Uterus (tissue), 2 donors: ENCODE results near the gene POLA1.

Source experiments
- CTCF ChIP-seq, 4 experiments: fragments of 200-600 bp in 2 of 4; fragments of 450-650 bp in 2 of 4; sonication (generic) in 2 of 4; IDR thresholded peaks; one replicate each; pipeline ENCODE4 v1.5.1; 2016 to 2019; ENCODE audit warnings: antibody characterized with exemption in 4 of 4, mild to moderate bottlenecking in 2 of 4, moderate library complexity in 1 of 4
- POLR2A ChIP-seq, 2 donors: fragments of 450-650 bp; IDR thresholded peaks; one replicate each; pipeline ENCODE4 v1.6.1; 2016; ENCODE audit warnings: antibody characterized with exemption in 2 of 2, mild to moderate bottlenecking in 1 of 2, moderate library complexity in 1 of 2

- TF ChIP-seq POLR2A (IDR thresholded peaks at IDR 0.05), result no peak
- no peak for TF ChIP-seq CTCF (IDR thresholded peaks at IDR 0.05)
Observed at GRCh38 chrX:25020905-25021449, 327.3 kb downstream of the POLA1 start.
